HFF-Myc (cell line): ENCODE data around the gene GEMIN4.

Experiments used
- DNase-seq: peaks from one replicate; pipeline ENCODE4 v3.0.0-alpha.2; 2011; ENCODE audit warnings: low read depth; ENCODE audit errors: extremely low read depth
- H3K4me3 ChIP-seq: replicated peaks from 2 replicates; pipeline ENCODE4 v1.5.1; 2011; ENCODE audit warnings: low read depth, mild to moderate bottlenecking, control low read depth, low read length
- CTCF ChIP-seq: IDR thresholded peaks from 2 replicates; pipeline ENCODE4 v1.5.1; 2012; ENCODE audit warnings: mild to moderate bottlenecking, low read depth, low read length, control low read depth; ENCODE audit errors: missing control alignments

GEMIN4 gene

DNA sequence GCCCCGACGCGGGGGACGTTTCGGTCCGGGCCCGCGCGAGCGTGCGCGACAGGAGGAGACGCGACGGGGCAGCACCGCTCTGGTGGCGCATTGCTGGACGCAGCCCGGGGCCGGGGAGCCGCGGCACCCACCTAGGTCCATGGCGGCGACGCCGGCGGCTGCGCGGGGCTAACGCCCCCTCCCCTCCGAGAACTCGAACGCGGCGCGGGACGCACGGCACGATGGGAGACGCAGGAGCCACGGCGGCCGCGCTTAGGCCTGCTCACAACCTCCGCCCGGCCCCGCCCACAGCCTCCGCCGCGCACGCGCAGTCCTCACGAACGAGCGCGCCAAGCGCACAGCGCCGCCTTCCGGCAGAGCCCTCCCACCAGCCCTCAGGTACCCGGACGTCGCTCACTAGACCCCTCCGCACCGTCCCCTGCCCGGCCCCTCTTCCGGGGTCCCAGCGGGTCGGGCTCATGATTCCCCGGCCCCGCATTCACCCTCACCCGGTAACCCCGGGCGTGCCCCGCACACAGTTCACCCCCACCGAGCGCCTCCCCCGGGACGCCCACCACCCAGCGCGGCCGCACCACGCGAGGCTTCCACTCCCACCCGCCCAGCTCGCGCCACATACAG lies at the start of gene GEMIN4:
Gene GEMIN4, minus strand, starts transcription at position 263 of the 618 bp plus-strand sequence. Its CDS starts 122 bp downstream, at position 141.
- peak within 1 kb of the TSS; percentile 78 for H3K4me3 ChIP-seq
- TF ChIP-seq CTCF, result peak; percentile 92
- DNase-seq, result peak; percentile 71

- DNase-seq, result no peak
- no peak overlapping the region for H3K4me3 ChIP-seq
- no peak for TF ChIP-seq CTCF
These were observed 49.6 kb upstream of the GEMIN4 start for GRCh38 chr17:801660-802059.

- no peak for TF ChIP-seq CTCF
- H3K4me3 ChIP-seq, result no peak overlapping the region
- no peak for DNase-seq
These were observed 48.6 kb upstream of the GEMIN4 start for GRCh38 chr17:800446-801242.

- TF ChIP-seq CTCF, result no peak
- H3K4me3 ChIP-seq, result no peak overlapping the region
- no peak for DNase-seq
These were observed 47.2 kb upstream of the GEMIN4 start for GRCh38 chr17:799261-799660.

GRCh38 chr17:798246-798645 lies 46.2 kb upstream of the GEMIN4 start:
- no peak for TF ChIP-seq CTCF
- no peak overlapping the region for H3K4me3 ChIP-seq
- no peak for DNase-seq

DNA sequence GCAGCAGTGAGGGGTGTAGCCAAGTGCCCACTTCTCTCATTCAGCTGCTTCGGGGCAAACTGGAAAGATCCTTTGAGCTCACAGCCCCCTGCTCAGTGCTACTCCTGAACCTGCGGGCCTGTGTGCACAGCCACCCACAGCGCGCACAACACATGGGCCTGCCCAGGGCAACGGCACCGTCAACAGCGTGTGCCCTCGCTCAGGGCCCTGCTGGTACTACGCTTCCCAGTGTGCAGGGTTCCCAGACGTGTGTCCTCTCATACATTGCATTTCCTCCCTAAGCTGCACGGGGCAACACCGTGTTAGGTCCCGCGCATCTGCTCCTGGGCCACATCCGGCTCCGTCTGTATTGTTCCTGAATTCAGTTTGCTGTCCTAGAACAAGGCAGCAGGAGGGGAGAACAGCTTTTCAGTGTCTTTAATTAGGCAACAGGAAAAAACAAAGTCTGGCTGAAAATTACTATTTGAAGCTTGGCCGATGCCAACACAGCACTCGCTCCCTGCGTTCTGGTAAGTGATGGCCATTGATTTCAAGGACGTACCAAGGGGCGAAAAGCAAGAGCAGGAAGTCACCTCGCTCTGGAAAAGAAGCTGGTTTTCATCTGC lies 45.3 kb upstream of the GEMIN4 start:
- no peak for DNase-seq
- no peak for TF ChIP-seq CTCF

More for the DNA sequence above, 45.3 kb upstream of the GEMIN4 start:
- no peak overlapping the region for H3K4me3 ChIP-seq
